ENCODE measurements around the gene CLIP2.
"Not testable (repeated sequence)": the region's sequence is repeated elsewhere in the genome, so short reads cannot be mapped to it uniquely, and the experiment has no call there.

Gene CLIP2

GRCh38 chr7:74324531-74325209 is 35.5 kb downstream of the CLIP2 start:
- Histone ChIP-seq H3K36me3 (ENCODE audit: control insufficient read depth, low read depth, low read length) (no peaks in the 10 kb centered on the region), H3K27ac (ENCODE audit: low read length) (no peak overlapping the region), H3K9me3 (ENCODE audit: control insufficient read depth, low read depth, low read length) (no peaks in the 10 kb centered on the region), H3K27me3 (ENCODE audit: control insufficient read depth, insufficient read depth, low read length) (no peaks in the 10 kb centered on the region), H3K4me1 (ENCODE audit: control insufficient read depth, low read depth, low read length) (peaks cover 3% of the 10 kb centered on the region), H3K9ac (ENCODE audit: low read length) (no peak overlapping the region), H3K4me3 (ENCODE audit: low read length) (no peak overlapping the region)

- H3K4me1 ChIP-seq (ENCODE audit: control insufficient read depth, low read depth, low read length), result peaks cover 3% of the 10 kb centered on the region
These were observed 36.0 kb downstream of the CLIP2 start for GRCh38 chr7:74325210-74325565.

DNA sequence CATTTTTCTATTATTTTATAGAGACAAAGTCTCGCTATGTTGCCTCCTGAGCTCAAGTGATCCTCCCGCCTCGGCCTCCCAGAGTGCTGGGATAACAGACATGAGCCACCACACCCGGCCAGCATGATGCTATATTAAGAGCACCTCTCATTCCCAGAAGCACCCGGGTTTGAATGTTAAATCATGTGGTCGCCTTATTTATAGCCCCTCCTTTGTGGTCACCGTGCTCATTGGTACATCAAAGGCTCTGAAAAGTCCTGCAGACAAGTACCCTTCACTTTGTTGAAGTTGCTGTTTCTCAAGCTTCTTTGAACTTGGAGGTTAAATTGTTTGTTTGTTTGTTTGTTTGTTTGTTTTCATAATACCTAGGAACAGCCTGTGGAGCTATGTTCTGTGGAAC is 40.0 kb downstream of the CLIP2 start:
- Histone ChIP-seq H3K27ac (ENCODE audit: low read length) (no peak overlapping the region), H3K4me1 (ENCODE audit: control insufficient read depth, low read depth, low read length) (no peaks in the 10 kb centered on the region), H3K36me3 (ENCODE audit: control insufficient read depth, low read depth, low read length) (no peaks in the 10 kb centered on the region), H3K9ac (ENCODE audit: low read length) (no peak overlapping the region), H3K4me3 (ENCODE audit: low read length) (no peak overlapping the region), H3K9me3 (ENCODE audit: control insufficient read depth, low read depth, low read length) (no peaks in the 10 kb centered on the region), H3K27me3 (ENCODE audit: control insufficient read depth, insufficient read depth, low read length) (no peaks in the 10 kb centered on the region)

More at GRCh38 chr7:74325210-74325565, 36.0 kb downstream of the CLIP2 start:
- H3K9ac ChIP-seq (ENCODE audit: low read length), result no peak overlapping the region
- H3K4me3 ChIP-seq (ENCODE audit: low read length), result no peak overlapping the region
- no peak overlapping the region for H3K27ac ChIP-seq (ENCODE audit: low read length)
- H3K9me3 ChIP-seq (ENCODE audit: control insufficient read depth, low read depth, low read length), result no peaks in the 10 kb centered on the region
- H3K27me3 ChIP-seq (ENCODE audit: control insufficient read depth, insufficient read depth, low read length), result no peaks in the 10 kb centered on the region
- no peaks in the 10 kb centered on the region for H3K36me3 ChIP-seq (ENCODE audit: control insufficient read depth, low read depth, low read length)

- Histone ChIP-seq H3K27ac (ENCODE audit: low read length) (no peak overlapping the region), H3K4me3 (ENCODE audit: low read length) (no peak overlapping the region), H3K9ac (ENCODE audit: low read length) (no peak overlapping the region), H3K36me3 (ENCODE audit: control insufficient read depth, low read depth, low read length) (no peaks in the 10 kb centered on the region), H3K4me1 (ENCODE audit: control insufficient read depth, low read depth, low read length) (no peaks in the 10 kb centered on the region), H3K9me3 (ENCODE audit: control insufficient read depth, low read depth, low read length) (no peaks in the 10 kb centered on the region), H3K27me3 (ENCODE audit: control insufficient read depth, insufficient read depth, low read length) (no peaks in the 10 kb centered on the region)
These were observed 43.4 kb downstream of the CLIP2 start for GRCh38 chr7:74332373-74333176.

GRCh38 chr7:74334030-74334429 is 44.8 kb downstream of the CLIP2 start:
- no peaks in the 10 kb centered on the region for H3K4me1 ChIP-seq (ENCODE audit: control insufficient read depth, low read depth, low read length)
- H3K4me3 ChIP-seq (ENCODE audit: low read length), result no peak overlapping the region
- no peak overlapping the region for H3K9ac ChIP-seq (ENCODE audit: low read length)
- H3K36me3 ChIP-seq (ENCODE audit: control insufficient read depth, low read depth, low read length), result no peaks in the 10 kb centered on the region
- H3K27me3 ChIP-seq (ENCODE audit: control insufficient read depth, insufficient read depth, low read length), result no peaks in the 10 kb centered on the region
- no peaks in the 10 kb centered on the region for H3K9me3 ChIP-seq (ENCODE audit: control insufficient read depth, low read depth, low read length)
- no peak overlapping the region for H3K27ac ChIP-seq (ENCODE audit: low read length)

- H3K27me3 ChIP-seq (ENCODE audit: control insufficient read depth, insufficient read depth, low read length), result no peaks in the 10 kb centered on the region
- peaks cover 4% of the 10 kb centered on the region for H3K36me3 ChIP-seq (ENCODE audit: control insufficient read depth, low read depth, low read length)
- H3K4me3 ChIP-seq (ENCODE audit: low read length), result no peak overlapping the region
- no peaks in the 10 kb centered on the region for H3K9me3 ChIP-seq (ENCODE audit: control insufficient read depth, low read depth, low read length)
- no peak overlapping the region for H3K9ac ChIP-seq (ENCODE audit: low read length)
- H3K27ac ChIP-seq (ENCODE audit: low read length), result no peak overlapping the region
- no peaks in the 10 kb centered on the region for H3K4me1 ChIP-seq (ENCODE audit: control insufficient read depth, low read depth, low read length)
These were observed 48.7 kb downstream of the CLIP2 start for GRCh38 chr7:74337926-74338325.

DNA sequence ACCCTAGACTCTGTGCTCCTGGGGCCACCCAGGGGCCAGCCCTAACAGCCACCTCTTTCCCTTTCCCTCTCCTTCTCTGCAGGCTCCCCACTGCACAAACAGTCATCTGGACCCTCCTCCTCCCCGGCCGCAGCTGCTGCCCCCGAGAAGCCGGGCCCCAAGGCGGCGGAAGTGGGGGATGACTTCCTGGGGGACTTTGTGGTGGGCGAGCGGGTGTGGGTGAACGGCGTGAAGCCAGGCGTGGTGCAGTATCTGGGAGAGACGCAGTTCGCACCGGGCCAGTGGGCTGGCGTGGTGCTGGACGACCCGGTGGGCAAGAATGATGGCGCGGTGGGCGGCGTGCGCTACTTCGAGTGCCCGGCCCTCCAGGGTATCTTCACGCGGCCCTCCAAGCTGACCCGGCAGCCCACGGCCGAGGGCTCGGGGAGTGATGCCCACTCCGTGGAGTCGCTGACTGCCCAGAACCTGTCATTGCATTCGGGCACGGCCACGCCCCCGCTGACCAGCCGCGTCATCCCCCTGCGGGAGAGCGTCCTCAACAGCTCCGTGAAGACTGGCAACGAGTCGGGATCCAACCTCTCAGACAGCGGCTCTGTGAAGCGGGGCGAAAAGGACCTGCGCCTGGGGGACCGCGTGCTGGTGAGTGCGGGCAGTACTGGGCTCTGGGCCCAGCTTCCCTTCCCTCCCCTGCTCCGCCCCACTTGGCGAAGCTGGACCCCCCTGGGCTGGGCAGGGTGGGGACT is 49.3 kb downstream of the CLIP2 start:
- Histone ChIP-seq H3K36me3 (ENCODE audit: control insufficient read depth, low read depth, low read length) (peaks cover 7% of the 10 kb centered on the region), H3K9me3 (ENCODE audit: control insufficient read depth, low read depth, low read length) (no peaks in the 10 kb centered on the region), H3K9ac (ENCODE audit: low read length) (no peak overlapping the region), H3K27ac (ENCODE audit: low read length) (no peak overlapping the region), H3K27me3 (ENCODE audit: control insufficient read depth, insufficient read depth, low read length) (no peaks in the 10 kb centered on the region), H3K4me3 (ENCODE audit: low read length) (no peak overlapping the region), H3K4me1 (ENCODE audit: control insufficient read depth, low read depth, low read length) (no peaks in the 10 kb centered on the region)

- not testable (repeated sequence) for H3K27ac ChIP-seq (ENCODE audit: low read length); H3K4me3 ChIP-seq (ENCODE audit: low read length); H3K27me3 ChIP-seq (ENCODE audit: control insufficient read depth, insufficient read depth, low read length); H3K9me3 ChIP-seq (ENCODE audit: control insufficient read depth, low read depth, low read length); H3K4me1 ChIP-seq (ENCODE audit: control insufficient read depth, low read depth, low read length); H3K9ac ChIP-seq (ENCODE audit: low read length); H3K36me3 ChIP-seq (ENCODE audit: control insufficient read depth, low read depth, low read length)
These were observed 50.4 kb downstream of the CLIP2 start for GRCh38 chr7:74339648-74340047.

DNA sequence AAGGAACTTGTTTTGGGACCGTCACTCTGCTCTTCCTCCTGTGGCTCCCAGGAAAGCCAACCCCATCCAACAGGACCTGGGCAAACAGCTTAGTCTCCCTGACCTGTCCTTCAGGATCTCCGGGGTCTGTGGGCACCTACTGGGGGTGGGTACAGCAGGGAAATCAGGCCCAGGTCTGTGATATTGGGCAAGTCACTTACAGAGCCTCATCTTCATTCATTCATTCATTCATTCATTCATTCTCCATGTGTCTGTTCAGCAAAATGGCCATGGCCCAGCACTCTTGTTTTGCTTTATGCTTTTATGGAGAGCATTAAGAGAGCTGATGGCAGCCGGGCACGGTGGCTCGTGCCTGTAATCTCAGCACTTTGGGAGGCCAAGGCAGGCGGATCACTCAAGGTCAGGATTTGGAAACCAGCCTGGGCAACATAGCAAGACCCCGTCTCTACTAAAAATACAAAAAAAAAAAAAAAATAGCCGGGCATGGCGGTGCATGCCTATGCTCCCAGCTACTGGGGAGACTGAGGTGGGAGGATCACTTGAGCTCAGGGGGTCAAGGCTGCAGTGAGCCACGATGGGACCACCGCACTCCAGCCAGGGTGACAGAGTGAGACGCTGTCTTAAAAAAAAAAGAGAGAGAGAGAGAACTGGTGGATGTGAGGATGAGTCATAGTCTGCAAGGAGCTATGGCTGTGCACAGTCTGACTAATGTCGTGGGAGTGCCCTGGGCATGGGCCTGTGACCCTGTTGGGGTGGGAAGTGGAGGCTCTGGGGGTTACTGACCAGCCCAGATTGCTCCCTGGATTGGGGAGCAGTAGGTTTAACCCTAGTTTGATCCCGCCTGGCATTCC is 54.3 kb downstream of the CLIP2 start:
- Histone ChIP-seq H3K4me1 (ENCODE audit: control insufficient read depth, low read depth, low read length) (no peaks in the 10 kb centered on the region), H3K4me3 (ENCODE audit: low read length) (no peak overlapping the region), H3K36me3 (ENCODE audit: control insufficient read depth, low read depth, low read length) (peaks cover 7% of the 10 kb centered on the region), H3K9me3 (ENCODE audit: control insufficient read depth, low read depth, low read length) (no peaks in the 10 kb centered on the region), H3K27ac (ENCODE audit: low read length) (no peak overlapping the region), H3K27me3 (ENCODE audit: control insufficient read depth, insufficient read depth, low read length) (no peaks in the 10 kb centered on the region), H3K9ac (ENCODE audit: low read length) (no peak overlapping the region)

- H3K4me3 ChIP-seq (ENCODE audit: low read length), result no peak overlapping the region
- H3K36me3 ChIP-seq (ENCODE audit: control insufficient read depth, low read depth, low read length), result peaks cover 7% of the 10 kb centered on the region
These were observed 54.9 kb downstream of the CLIP2 start for GRCh38 chr7:74344132-74344496.

GRCh38 chr7:74344786-74345185 is 55.6 kb downstream of the CLIP2 start:
- Histone ChIP-seq H3K9ac (ENCODE audit: low read length) (no peak overlapping the region), H3K4me1 (ENCODE audit: control insufficient read depth, low read depth, low read length) (no peaks in the 10 kb centered on the region), H3K4me3 (ENCODE audit: low read length) (no peak overlapping the region), H3K27ac (ENCODE audit: low read length) (no peak overlapping the region), H3K27me3 (ENCODE audit: control insufficient read depth, insufficient read depth, low read length) (no peaks in the 10 kb centered on the region), H3K36me3 (ENCODE audit: control insufficient read depth, low read depth, low read length) (peaks cover 7% of the 10 kb centered on the region), H3K9me3 (ENCODE audit: control insufficient read depth, low read depth, low read length) (no peaks in the 10 kb centered on the region)

More at GRCh38 chr7:74344132-74344496, 54.9 kb downstream of the CLIP2 start:
- H3K9ac ChIP-seq (ENCODE audit: low read length), result no peak overlapping the region
- no peak overlapping the region for H3K27ac ChIP-seq (ENCODE audit: low read length)
- no peaks in the 10 kb centered on the region for H3K9me3 ChIP-seq (ENCODE audit: control insufficient read depth, low read depth, low read length)
- no peaks in the 10 kb centered on the region for H3K27me3 ChIP-seq (ENCODE audit: control insufficient read depth, insufficient read depth, low read length)
- no peaks in the 10 kb centered on the region for H3K4me1 ChIP-seq (ENCODE audit: control insufficient read depth, low read depth, low read length)

All from iPS-18a (cell line).